ENCODE measurements around the gene LPP.

LPP gene

DNA sequence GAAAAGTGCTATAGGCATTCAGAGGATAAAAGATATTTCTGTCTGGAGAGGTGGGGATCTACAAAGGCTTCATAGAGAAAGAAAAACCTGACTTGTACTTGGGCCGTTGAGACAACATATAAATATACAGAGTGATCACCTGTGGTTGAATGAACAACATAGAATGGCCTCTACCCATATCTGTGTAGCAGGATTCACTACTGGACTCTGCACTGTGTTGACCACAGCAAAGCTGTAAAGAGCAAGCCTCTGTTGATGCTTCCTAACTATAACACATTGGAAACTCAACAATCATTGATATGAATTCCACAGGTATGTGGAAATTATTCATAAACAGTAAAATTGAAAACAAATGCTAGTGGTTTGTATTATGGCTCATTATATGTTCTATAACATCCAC, 19.1 kb upstream of the LPP start:
- DNase-seq (ENCODE audit: low read depth in 2 of 2): no peak

DNA sequence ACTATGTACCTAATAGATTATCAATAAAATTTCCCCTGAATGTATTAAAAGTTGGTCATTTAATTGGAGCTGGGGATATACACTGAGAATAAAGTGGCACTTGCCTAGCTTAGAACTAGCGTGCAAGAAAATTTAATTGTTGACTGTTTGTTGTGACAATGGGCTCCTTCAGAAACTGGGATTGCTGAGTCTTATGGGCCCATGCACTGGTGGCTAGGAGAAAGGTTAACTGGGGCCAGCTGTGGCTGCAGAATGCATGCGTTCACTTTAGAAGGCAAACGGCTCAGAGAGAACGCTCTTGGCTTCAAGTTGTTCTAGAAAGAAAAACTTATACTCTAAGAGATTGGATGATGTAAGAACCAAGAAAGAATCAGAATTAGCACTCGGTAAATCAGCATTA, 18.7 kb upstream of the LPP start:
- DNase-seq (ENCODE audit: low read depth in 2 of 2): no peak

DNA sequence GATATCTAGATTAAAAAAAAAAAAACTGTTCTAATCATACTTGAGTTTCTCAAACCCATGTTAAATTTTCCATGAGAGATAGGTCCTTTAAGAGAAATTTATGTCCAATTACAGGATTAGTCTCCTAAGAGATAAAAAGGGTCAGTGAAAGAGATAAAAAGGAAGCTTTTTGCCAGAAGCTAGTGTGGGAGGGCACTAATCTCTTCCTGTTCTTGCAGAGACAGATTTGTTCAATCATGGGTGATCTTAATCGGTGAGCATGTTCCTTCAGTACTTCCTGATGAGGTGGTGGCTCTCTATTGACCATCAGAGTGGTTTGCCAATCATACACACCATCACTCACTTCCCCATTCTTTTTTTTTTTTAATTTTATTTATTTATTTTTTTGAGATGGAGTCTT, 16.9 kb upstream of the LPP start:
- DNase-seq (ENCODE audit: low read depth in 2 of 2): no peak

DNA sequence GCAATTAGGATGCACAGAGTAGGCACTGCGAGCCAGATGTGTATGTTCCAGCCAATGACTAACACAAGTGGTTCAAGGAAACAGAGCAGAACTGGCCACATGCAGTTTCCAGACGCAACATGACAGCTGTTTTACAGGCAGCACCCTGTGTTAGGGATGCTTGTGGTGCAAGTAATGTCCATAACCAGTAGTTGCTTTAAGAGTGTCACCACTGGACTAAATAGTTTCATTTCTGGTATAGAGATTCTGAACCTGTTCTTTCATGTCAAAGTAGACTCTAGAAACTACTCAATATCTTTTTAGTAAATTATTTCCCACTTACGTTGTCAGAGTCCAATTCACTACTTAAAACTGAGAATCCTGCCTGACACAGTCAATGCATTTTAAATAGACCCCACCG, 14.5 kb upstream of the LPP start:
- DNase-seq (ENCODE audit: low read depth in 2 of 2): no peak

DNA sequence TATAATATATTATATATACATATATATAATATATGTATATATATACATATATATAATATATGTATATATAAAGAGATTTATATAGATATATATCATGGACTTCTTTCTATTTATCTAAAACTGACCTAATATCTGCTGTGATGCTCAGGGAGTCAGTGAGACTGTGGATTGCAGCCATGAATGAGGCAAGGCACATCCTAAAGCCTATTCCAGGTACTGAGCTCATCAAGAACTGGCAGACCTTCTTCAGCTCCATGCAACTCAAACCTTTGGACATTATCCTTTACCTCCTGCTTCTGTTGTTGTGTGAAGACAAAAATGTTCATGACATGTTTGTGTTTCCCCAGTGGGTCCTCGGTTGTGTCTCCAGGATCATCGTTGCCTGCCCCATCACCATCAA, 7.7 kb upstream of the LPP start:
- DNase-seq (ENCODE audit: low read depth in 2 of 2): no peak

DNA sequence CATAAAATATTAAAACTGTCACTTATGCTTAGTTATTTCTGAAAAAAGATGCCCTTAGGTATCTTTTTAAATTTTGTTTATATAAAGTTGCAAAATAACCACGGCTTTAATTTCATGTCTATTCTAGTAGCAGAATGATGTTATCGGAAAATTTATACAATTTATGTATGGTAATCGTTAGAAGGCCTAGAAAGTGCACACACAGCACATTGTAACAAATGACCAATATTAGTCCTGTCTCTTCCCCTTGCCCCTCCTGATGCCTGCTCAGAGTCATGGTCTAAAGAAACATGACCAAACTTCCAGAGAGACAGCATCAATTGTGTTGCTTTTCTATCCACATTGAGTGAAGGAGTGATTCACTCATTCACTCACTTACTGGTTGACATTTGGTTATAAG, 6.2 kb upstream of the LPP start:
- no peak for DNase-seq (ENCODE audit: low read depth in 2 of 2)

DNA sequence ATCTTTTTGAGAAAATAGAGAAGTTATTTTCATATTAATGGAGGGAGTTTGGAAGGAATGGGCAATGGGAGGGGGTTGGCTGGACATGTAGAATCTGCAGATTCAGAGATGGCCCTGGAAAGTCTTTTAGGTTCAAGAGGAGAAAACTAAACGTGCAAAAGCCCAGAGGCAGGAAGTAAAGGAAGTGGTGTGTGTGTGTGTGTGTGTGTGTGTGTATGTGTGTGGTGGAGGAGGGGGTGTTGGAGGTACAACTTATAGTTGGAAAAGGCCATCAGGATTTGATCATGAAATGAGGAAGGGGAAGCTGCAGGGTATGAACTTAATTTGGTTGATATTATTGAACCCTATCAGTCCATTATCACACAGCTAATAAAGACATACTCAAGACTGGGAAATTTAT, 5.6 kb upstream of the LPP start:
- DNase-seq (ENCODE audit: low read depth in 2 of 2): no peak

DNA sequence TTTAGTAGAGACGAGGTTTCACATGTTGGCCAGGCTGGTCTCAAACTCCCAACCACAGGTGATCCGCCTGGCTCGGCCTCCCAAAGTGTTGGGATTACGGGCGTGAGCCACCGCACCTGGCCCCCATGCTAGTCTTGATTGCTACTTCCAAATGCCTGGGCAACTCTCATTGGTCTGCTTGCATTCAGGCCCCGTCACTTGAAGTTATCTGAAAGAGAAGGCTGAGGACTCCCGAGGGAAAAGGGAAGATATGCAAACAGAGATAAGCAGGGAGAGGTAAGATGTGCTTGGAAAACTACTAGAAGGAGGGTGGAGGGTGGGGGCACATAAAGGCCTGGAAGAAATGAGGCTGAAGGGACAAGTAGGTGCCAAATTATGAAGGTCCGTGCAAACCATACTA, 4.4 kb upstream of the LPP start:
- DNase-seq (ENCODE audit: low read depth in 2 of 2): no peak

DNA sequence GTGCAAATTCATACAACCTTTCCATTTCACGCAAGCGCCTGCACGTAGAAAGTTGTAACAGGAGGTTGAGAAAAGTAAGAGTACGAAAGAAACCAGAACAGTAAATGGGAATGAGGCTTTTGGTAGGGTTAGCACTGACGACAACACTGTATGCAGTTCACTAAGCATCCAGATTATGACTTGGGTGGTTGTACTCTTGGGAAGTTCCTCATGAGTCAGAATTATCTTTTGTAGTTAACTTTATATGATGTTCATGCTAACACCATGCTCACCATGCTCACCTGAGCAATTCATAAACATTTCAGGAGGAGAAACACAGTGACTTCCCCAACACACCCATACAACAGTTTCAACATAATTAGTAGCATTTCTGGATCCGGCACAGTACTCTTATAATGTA, 3.0 kb upstream of the LPP start:
- no peak for DNase-seq (ENCODE audit: low read depth in 2 of 2)

DNA sequence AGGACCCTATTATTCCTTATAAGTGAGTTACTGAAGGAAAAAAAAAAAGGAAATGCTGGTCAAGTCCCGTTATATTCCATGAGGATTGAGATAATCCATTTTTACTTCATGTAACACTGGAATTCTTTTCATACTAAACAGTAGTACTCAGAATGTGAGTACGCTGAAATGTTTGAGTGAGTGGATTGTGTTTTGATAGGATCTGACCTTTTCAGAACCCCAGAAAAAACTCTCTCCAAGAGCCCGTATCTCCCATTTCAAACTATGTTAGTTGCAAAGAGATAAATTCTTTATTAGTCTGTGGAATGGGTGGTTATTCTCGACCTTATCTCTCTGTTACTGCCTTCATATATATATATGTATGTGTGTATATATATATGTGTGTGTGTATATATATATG, 2.5 kb upstream of the LPP start:
- no peak for DNase-seq (ENCODE audit: low read depth in 2 of 2)

DNA sequence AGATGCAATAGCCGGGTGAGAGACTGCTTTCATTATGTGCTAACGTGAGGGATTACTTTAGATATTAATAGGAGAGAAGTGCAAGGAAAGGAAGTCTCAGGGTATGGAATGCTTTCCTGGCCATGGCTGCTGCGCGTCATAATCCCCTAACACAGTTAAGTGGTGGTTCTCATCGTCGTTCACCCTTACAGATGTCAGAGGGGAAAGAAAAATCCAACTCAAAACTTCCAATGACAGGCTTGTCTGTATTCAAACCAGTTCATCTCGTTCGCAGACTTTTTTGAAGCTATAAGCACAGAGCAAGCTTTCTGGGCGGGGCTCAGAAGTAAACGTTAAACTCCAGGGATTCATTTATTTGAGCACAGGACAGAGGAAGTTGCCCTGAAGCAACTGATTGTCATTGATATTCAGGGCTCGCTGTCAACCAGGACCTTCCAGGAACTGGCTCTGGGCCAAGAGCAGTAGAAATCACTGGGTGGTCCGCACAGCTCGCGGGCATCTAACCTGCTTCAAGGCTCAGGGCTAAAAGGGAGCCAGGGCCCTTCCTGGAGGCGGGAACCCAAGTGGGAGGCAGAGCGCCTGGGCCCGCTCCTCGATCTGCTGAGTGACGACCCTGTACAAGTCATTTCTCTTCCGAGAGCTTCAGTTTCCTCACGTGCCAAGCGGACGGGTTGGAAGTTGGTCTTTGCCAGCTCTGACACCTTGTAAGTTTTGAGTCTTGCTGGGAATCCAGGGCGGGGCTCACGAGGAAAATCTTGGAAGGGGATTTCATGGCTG, 1.1 kb upstream of the LPP start:
- DNase-seq (ENCODE audit: low read depth in 2 of 2): no peak

DNA sequence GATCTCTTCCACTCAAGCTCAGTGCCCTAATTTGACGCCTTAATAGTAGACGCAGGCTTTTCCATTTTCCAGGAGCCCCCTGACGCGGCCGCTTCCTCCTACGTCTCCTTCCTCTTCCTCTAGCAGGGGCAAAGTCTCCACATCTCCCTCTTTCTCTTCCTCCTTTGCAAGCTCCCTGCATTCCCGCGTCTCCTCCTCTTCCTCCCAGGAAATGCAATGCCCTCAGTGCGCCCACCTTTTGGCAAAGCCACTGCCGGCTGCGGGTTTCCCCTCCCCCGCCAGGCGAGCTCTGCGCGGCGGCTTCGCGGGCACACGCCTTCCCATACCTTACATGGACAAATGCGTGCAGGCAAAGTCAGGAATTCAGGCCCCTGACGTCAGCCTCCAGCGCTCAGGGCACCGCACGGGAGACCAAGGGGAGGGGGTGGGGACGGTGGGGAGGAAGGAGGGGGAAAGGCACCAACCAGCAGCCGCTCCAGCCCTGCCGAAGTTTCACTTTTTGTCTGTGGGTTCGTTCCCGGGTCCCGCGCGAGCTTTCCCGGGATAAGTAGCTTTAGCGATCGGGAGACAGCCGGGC, 432 bp upstream of the LPP start:
- DNase-seq (ENCODE audit: low read depth in 2 of 2): peak in 1 of 2 experiments; percentile 32

DNA sequence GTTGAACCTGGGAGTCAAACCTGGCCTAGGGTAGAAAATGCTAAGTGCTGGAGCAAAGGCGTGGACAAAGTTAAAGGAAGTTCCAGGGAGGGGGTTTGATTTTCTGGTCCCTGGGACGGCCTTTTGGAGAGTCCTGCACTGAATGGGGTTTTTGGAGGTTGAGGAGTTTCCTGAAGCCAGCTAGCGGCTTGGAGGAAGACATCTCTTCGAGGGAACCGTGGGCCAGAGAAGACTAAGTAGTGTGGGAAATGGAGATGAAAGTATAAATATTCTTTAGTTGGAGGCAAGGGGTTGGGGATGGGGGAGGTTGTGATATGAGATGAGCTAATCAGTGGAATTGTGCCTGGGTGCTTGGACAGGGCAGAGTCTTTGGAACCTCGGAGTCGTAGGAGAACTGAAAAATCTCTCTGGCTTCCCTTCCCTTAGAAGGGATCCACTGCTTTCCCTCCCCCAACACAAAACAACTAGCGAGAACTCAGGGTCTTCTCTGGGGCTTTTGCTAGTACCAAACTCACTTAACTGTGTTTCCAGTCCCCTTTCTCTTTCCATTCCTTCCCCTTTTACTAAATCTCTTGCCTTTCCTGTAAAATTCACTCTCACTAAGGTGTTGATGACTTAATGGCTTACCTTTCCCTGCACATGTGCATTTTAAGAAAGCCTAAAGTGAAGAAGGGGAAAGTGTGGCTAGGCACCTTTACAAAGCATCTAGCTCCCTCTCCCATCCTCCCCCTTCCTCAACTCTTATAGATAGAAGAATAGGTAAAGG, 1.0 kb downstream of the LPP start:
- no peak for DNase-seq (ENCODE audit: low read depth in 2 of 2)

DNA sequence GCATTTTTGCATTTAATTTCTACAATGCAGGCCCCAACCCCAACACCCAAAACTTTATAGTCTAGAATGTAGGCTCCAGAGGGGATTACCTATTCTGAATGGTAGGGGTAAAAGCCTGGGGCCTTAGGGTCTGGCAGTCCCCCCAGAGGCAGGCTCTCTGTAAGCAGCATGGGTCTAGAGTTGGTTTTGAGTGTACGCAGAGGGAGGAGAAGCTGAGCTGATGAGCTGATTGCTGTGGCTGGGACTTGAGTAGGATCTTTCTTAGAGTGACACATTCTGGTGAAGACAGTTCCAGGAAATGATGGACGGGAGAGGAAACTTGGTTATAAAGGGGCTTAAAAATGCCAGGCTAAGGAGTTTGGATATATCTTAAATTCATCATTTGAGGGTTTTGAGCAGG, 2.1 kb downstream of the LPP start:
- no peak for DNase-seq (ENCODE audit: low read depth in 2 of 2)

DNA sequence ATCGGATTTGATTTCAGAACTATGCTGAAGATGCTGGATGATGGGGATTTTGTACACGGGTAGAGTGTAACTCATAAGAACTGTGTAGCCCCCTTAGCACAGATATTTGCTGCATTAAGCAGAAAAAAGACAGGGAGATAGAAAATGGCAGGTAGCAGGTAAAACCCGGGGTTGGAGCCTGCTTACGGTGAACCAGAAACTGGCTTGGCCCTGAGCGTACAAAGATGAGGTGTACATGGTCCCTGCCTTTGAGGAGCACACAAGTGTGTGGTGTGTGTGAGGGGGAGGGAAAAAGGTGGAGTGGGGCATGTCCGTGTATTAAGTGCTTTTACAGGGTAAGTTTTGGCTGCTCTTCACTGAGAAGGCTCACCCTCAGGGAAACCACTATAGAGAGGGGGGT, 3.5 kb downstream of the LPP start:
- DNase-seq (ENCODE audit: low read depth in 2 of 2): no peak

DNA sequence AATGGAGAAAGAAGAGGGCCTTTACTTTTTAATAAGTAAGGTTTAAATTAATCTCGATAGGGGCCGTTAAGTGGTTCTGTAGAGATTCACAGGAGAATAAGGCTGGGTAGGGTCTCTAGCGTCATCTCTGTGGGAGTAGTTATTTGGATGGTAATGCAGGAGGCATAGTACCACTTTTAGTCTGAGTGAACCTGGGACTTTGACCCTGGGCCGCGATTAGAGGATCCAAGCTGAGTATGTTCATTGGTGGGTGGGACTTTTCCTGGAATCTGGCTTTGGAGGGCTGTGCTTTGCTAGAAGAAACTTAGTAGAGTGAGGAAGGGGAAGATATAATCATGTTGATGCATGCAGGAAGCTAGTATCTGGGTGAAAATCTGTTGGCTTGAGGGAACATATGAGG, 4.0 kb downstream of the LPP start:
- no peak for DNase-seq (ENCODE audit: low read depth in 2 of 2)

DNA sequence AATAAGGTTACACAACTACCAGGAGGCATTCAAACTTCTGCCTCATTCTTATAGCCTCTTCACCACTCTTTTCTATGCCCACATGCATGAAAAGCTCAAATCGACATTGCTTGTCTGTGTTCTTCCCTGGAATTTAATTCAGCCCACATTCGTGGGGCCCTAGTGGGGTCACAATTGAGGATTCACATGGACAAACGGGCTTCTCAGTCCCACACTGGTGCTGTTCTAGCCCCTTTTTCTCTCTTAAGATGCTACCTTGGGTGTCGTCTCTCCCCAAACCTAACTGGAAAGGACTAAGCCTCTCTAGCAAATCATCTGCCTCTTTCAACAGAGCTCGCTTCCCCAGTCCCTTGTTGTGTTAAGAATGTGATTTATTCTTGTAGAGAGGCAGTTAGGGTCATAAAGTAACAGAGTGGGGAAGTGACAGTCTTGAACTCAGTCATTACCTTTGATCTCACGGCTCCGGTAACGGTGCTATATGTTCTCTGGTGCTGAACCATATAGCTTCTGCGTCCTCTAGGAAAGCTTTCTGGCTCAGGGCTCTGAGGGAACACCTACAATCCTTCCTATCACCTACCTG, 4.9 kb downstream of the LPP start:
- DNase-seq (ENCODE audit: low read depth in 2 of 2): no peak

DNA sequence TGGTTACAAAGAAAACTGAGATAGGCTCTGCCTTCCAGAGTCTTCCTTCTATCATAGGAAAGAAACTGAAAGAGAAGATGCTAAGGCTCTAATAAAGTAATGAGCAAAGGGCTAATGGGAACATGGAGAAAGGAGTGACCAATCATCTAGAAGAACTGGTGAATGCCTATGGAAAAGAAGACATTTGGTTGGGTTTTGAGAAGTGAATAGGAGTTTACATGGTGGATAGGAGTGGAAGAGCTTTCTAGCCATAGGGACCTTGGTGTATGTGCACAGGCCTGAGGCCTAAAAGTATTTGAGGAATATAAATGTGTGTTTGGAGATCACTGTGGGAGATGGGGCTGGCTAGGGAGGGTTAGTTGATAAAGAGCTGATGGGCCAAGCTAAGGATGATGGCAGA, 6.8 kb downstream of the LPP start:
- no peak for DNase-seq (ENCODE audit: low read depth in 2 of 2)

DNA sequence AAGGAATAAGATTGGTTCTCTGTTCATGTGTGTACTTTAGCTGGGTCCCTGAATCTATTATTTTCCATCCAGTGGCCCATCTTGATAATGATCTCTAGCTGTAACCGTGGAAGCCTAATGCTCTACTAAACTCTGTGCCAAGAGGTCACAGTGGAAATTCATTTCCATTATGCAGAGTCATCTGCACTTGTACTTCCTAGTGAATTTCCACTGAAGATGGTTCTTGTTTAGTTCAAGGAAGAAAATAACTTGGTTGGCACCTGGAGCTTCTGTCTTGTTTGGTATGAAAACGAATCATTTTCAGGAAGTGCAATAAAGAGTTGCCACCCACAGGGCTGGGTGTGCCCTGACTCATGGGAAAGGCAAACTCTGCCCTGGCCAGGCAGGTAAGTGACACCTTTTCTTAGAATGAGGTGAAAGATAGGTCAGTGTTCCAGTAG, 10.3 kb downstream of the LPP start:
- DNase-seq (ENCODE audit: low read depth in 2 of 2): no peak

DNA sequence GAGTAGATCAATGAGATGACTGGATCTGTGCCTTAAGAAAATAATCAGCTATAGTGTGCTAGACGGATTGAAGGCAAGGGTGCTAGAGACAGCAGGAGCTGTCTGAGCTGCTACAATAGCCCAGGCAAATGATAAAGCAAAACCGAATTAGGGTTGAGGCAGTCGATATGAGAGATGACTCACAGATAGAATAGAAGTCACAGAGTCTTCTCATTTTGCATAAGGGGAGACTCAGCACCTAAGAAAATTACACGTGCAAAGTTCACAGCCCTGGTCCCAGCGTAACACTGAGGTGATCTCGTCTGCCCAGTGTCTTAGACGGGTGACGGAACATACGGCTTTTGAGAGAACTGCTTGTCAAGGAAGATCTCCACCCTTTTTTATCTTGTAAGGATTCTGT, 11.6 kb downstream of the LPP start:
- DNase-seq (ENCODE audit: low read depth in 2 of 2): no peak

DNA sequence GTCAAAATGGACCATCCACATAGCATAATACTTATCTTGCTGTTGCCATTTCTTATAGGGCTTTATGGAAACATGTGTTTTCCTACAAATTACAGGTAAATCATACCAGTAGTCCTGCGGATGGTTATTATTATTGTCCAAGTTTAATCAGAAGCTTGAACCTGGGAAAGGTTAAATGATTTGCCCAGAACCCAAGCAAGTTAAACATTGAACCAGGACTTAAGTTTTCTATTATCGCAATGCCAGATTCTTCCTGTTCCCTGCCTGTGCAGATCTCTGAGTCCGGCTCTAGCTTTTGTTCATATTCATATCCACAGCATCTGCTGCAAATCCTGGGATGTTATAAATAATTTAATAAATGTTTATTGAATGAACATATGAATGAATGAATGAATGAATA, 12.5 kb downstream of the LPP start:
- DNase-seq (ENCODE audit: low read depth in 2 of 2): no peak

DNA sequence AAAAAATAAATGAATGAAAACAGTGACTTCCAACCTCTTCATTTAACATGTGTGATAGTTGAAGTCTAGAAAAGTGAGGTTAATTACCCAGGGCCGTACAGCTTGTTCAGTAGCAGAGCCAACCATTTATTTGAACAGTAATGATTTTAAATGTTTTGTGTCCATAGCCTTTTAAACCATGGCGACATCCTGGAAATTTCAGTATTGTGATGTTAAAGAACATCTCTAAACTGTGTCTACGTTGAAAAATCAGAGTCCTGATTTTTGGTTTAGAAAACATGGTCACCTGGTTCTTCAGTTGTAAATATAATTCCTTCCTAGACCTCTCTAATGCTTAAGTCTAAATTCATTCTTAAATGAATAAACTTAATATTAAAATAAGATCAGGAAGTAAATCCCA, 14.2 kb downstream of the LPP start:
- DNase-seq (ENCODE audit: low read depth in 2 of 2): no peak

DNA sequence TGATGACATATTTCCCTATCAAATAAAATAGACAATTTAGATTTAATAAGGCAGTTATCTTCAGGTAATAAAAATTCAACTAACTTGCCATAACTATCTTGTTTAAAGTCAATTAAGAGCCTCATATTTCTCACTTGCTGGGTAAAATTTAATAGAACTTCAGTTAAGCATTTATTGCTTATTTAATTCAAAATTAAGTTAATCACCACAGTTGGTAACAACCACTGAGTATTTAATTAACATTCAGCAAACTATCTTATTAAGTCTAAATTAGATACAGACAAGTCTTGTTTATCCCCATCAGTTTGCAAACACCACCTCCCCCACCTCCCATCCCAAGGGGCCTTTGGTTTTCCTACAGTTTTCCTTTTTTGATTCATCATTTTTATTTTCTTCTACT, 14.7 kb downstream of the LPP start:
- no peak for DNase-seq (ENCODE audit: low read depth in 2 of 2)

Data from stimulated activated CD4-positive, alpha-beta T cell treated with anti-CD3 and anti-CD28 coated beads, Interleukin-12 subunit alpha, Interleukin-12 subunit beta, amount 100 ng/mL, for 24 hours (primary cell).